HepG2 (cell line): Measurements from ENCODE around the gene CISD3. TPM values are rescaled to one million over a fixed set of nuclear protein-coding genes. Genes with fewer than 3 reads are reported as not detected.

Experiments
- ATAC-seq: fragments of 200-7000 bp; cut with Tn5 transposase; 3 replicates; pipeline ENCODE4 v1.9.1; 2020; ENCODE audit warnings: mild to moderate bottlenecking, moderate library complexity
- BruUV-seq: library from RNA; stranded (reverse); fragments of 400-500 nt; replicated peaks from 2 replicates; lab custom pipeline; 2021; lab: Mats Ljungman, UMichigan
- CTCF ChIA-PET: fragments of 300-600 bp; formaldehyde crosslinking; extraction: SDS; loops from one replicate; lab custom pipeline; 2021; ENCODE audit warnings: low total read pairs, inconsistent platforms, low intra/inter-chr PET ratio; lab: Yijun Ruan, JAX
- POLR2A ChIA-PET: fragments of 350-600 bp; sonication (Branson Sonifier 250); formaldehyde crosslinking; loops from one replicate; lab custom pipeline; 2020; ENCODE audit warnings: antibody characterized with exemption, inconsistent platforms; lab: Yijun Ruan, JAX
- DNase-seq: peaks from one replicate; pipeline ENCODE4 v3.0.0-alpha.2; 2015; ENCODE audit warnings: low spot score
- FAIRE-seq: peaks from 3 replicates; lab custom pipeline; 2011; peaks lifted over from hg19 to GRCh38; lab: Jason Lieb, UNC
- H2AFZ ChIP-seq: one replicate; pipeline ENCODE4 v1.6.1; 2011; ENCODE audit warnings: low read length, inconsistent platforms
- H3K27ac ChIP-seq: fragments of 300-600 bp; 3 replicates; pipeline ENCODE4 v1.8.0; 2011; ENCODE audit warnings: mixed run types, mild to moderate bottlenecking, mixed read lengths, low read length, inconsistent platforms; ENCODE audit not compliant: insufficient read depth; ENCODE audit errors: extremely low read length
- H3K27me3 ChIP-seq, 2 experiments: fragments of 200-600 bp in 1 of 2; 2 replicates in 1 of 2; 3 replicates in 1 of 2; pipeline versions ENCODE4 v1.6.0 to v1.8.0; 2011; ENCODE audit warnings: low read length in 2 of 2, mild to moderate bottlenecking in 2 of 2, moderate library complexity in 2 of 2, inconsistent platforms in 1 of 2; ENCODE audit not compliant: insufficient read depth in 2 of 2, control insufficient read depth in 1 of 2
- H3K36me3 ChIP-seq, 2 experiments: fragments of 200-600 bp in 1 of 2; replicated peaks in 1 of 2; 2 replicates in 1 of 2; 3 replicates in 1 of 2; pipeline versions ENCODE4 v1.5.1 to v1.8.0; 2011; ENCODE audit warnings: low read length in 2 of 2, inconsistent platforms in 1 of 2; ENCODE audit not compliant: insufficient read depth in 2 of 2, control insufficient read depth in 1 of 2
- H3K4me1 ChIP-seq: 2 replicates; pipeline ENCODE4 v1.5.1; 2012; ENCODE audit warnings: low read length, inconsistent platforms; ENCODE audit not compliant: insufficient read depth
- H3K4me2 ChIP-seq: 2 replicates; pipeline ENCODE4 v1.6.0; 2011; ENCODE audit warnings: low read depth, low read length, inconsistent platforms
- H3K4me3 ChIP-seq, 3 experiments: fragments of 200-600 bp in 1 of 3; sonication (generic), shearing (Covaris generic) in 1 of 3; replicated peaks in 1 of 3; 2 replicates each; pipeline ENCODE4 v1.5.1; 2011 to 2016; ENCODE audit warnings: low read length in 3 of 3, inconsistent platforms in 2 of 3, low read depth in 2 of 3, mild to moderate bottlenecking in 2 of 3, control low read depth in 1 of 3, mixed read lengths in 1 of 3; ENCODE audit not compliant: insufficient read depth in 1 of 3
- H3K79me2 ChIP-seq: one replicate; pipeline ENCODE4 v1.6.1; 2011; ENCODE audit warnings: low read length, inconsistent platforms; ENCODE audit not compliant: insufficient read depth
- H3K9ac ChIP-seq: 2 replicates; pipeline ENCODE4 v1.6.0; 2011; ENCODE audit warnings: mild to moderate bottlenecking, low read depth, low read length, inconsistent platforms; ENCODE audit not compliant: insufficient read depth
- H3K9me3 ChIP-seq: 2 replicates; pipeline ENCODE4 v1.5.1; 2012; ENCODE audit warnings: mild to moderate bottlenecking, low read length
- H4K20me1 ChIP-seq: 2 replicates; pipeline ENCODE4 v1.6.0; 2011; ENCODE audit warnings: inconsistent platforms, mild to moderate bottlenecking, low read length, moderate library complexity; ENCODE audit not compliant: insufficient read depth
- AGO2 ChIP-seq: fragments of 200-400 bp; formaldehyde crosslinking; optimal IDR thresholded peaks from 2 replicates; pipeline ENCODE3; 2017; ENCODE audit warnings: mild to moderate bottlenecking, low read depth, low read length, moderate library complexity
- RBM22 ChIP-seq: fragments of 200-400 bp; formaldehyde crosslinking; optimal IDR thresholded peaks from 2 replicates; pipeline ENCODE3; 2017; ENCODE audit warnings: mild to moderate bottlenecking, low read length, moderate library complexity
- SRF ChIP-seq: IDR thresholded peaks from 2 replicates; pipeline ENCODE4 v1.6.1; 2011; ENCODE audit warnings: mild to moderate bottlenecking, low read depth, low read length, moderate library complexity
- ZNF143 ChIP-seq: sonication (generic); formaldehyde crosslinking; IDR thresholded peaks from 2 replicates; pipeline ENCODE4 v1.4.0; 2020; ENCODE audit warnings: missing genetic modification reagents
- ZNF263 ChIP-seq: sonication (generic); formaldehyde crosslinking; IDR thresholded peaks from 2 replicates; pipeline ENCODE4 v1.4.0; 2020; ENCODE audit warnings: missing genetic modification reagents
- ZNF468 ChIP-seq: sonication (generic); formaldehyde crosslinking; IDR thresholded peaks from 2 replicates; pipeline ENCODE4 v1.8.0; 2022; ENCODE audit warnings: mild to moderate bottlenecking, moderate library complexity, missing genetic modification reagents
- ZNF883 ChIP-seq: sonication (generic); formaldehyde crosslinking; IDR thresholded peaks from 2 replicates; pipeline ENCODE4 v1.5.1; 2020; ENCODE audit warnings: mild to moderate bottlenecking, missing genetic modification reagents; ENCODE audit errors: not compliant biosample characterization
- ZZZ3 ChIP-seq: sonication (generic); formaldehyde crosslinking; IDR thresholded peaks from 2 replicates; pipeline ENCODE4 v1.4.0; 2020; ENCODE audit warnings: missing genetic modification reagents, mild to moderate bottlenecking, borderline replicate concordance
- WGBS: methylation state at CpG from one replicate; pipeline ENCODE4 v1.1.6; 2017; ENCODE audit warnings: low lambda C conversion rate; 5-methylcytosine and 5-hydroxymethylcytosine counted together
- in situ Hi-C: cut with HindIII; loops from 2 replicates; pipeline ENCODE4 v1.10.0; 2017; ENCODE audit warnings: low pct_unique_long_range_greater_than_20kb; ENCODE audit not compliant: extremely low pct_ligation_motif_present
- intact Hi-C: fragments of 100-400 bp; cut with micrococcal nuclease; formaldehyde crosslinking; loops from one replicate; pipeline ENCODE4 v1.10.0; 2022; ENCODE audit not compliant: unreplicated experiment
- polyA plus RNA-seq, 8 experiments: library from polyadenylated mRNA; depleted of rRNA in 3 of 8; stranded (reverse) in 7 of 8; unstranded in 1 of 8; fragments of >200 nt; fragmentation: Illumina TruSeq in 4 of 8; extraction: Trizol in 4 of 8; gene quantifications; 2 replicates each; pipeline versions ENCODE4 v1.2.1 to v1.2.3, GENCODE V29; 2011 to 2016; ENCODE audit warnings: low read depth in 4 of 8, missing spikeins in 1 of 8, mixed read lengths in 1 of 8; ENCODE audit not compliant: insufficient read depth in 1 of 8
- total RNA-seq, 5 experiments: library from RNA; depleted of rRNA; stranded (reverse); fragments of >200 nt; fragmentation: Illumina TruSeq; extraction: Trizol; gene quantifications; 2 replicates each; pipeline ENCODE4 v1.2.3, GENCODE V29; 2016; ENCODE audit warnings: low read depth in 1 of 5

Gene CISD3
- total and polyA plus RNA-seq, 2 of the 13 experiments (the other 11 are each of a cell fraction or from before 2014, with no cell fraction given), result 30.0 to 34.1 TPM

- TF ChIP-seq ZNF143 (CRISPR knock-in tag) (no peak), RBM22 (peak; percentile 59)
Observed at GRCh38 chr17:38738007-38738662, 8.0 kb downstream of the CISD3 start (continued).

- WGBS, result 97% methylated on average over 16 of the region's 16 CpGs
- intact Hi-C loops, result no loop called here
- in situ Hi-C loops, result no loop called here
Observed at GRCh38 chr17:38738686-38739085, 8.5 kb downstream of the CISD3 start.

GRCh38 chr17:38739305-38739704, 9.2 kb downstream of the CISD3 start:
- Histone ChIP-seq H3K4me3 (no peak overlapping the region), H3K79me2 (peaks cover 47% of the 10 kb centered on the region)
- no TSS peak for BruUV-seq

More at GRCh38 chr17:38738686-38739085, 8.5 kb downstream of the CISD3 start:
- Histone ChIP-seq H3K27ac (no peak overlapping the region), H3K4me3 (no peak overlapping the region), H3K9ac (no peak overlapping the region), H3K4me1 (peaks cover 41% of the 10 kb centered on the region), H3K36me3 (peaks cover 30 to 59% of the 10 kb centered on the region in 2 experiments), H4K20me1 (peaks cover 39% of the 10 kb centered on the region), H2AFZ (no peak overlapping the region), H3K79me2 (peaks cover 41% of the 10 kb centered on the region), H3K4me2 (no peak overlapping the region), H3K9me3 (no peaks in the 10 kb centered on the region), H3K27me3 (no peaks in the 10 kb centered on the region)
- DNase-seq (no peak), ATAC-seq (no peak), FAIRE-seq (no peak)
- BruUV-seq, result no TSS peak
- TF ChIP-seq ZZZ3 (CRISPR knock-in tag), result no peak
- TF ChIP-seq ZNF263 (CRISPR knock-in tag), result no peak
- TF ChIP-seq AGO2, result peak; percentile 27
- TF ChIP-seq ZNF883 (CRISPR knock-in tag), result peak; percentile 24
- no peak for TF ChIP-seq SRF
- ChIA-PET POLR2A (no interaction called here), CTCF (no interaction called here)

More at GRCh38 chr17:38739305-38739704, 9.2 kb downstream of the CISD3 start:
- 93% methylated on average over 14 of the region's 14 CpGs for WGBS
- Histone ChIP-seq H3K9ac (no peak overlapping the region), H3K27me3 (no peaks in the 10 kb centered on the region), H3K4me1 (peaks cover 41% of the 10 kb centered on the region), H2AFZ (no peak overlapping the region), H3K4me2 (no peak overlapping the region), H3K27ac (no peak overlapping the region), H4K20me1 (peaks cover 38% of the 10 kb centered on the region), H3K9me3 (no peaks in the 10 kb centered on the region), H3K36me3 (peaks cover 30 to 58% of the 10 kb centered on the region in 2 experiments)
- CTCF ChIA-PET, result no interaction called here
- in situ Hi-C loops, result no loop called here
- FAIRE-seq (no peak), ATAC-seq (no peak), DNase-seq (no peak)
- TF ChIP-seq ZNF468 (CRISPR knock-in tag), result no peak
- TF ChIP-seq AGO2, result peak; percentile 12
- POLR2A ChIA-PET, result no interaction called here
- intact Hi-C loops, result no loop called here
